ENCODE measurements around the gene AFP.

Gene AFP

DNA sequence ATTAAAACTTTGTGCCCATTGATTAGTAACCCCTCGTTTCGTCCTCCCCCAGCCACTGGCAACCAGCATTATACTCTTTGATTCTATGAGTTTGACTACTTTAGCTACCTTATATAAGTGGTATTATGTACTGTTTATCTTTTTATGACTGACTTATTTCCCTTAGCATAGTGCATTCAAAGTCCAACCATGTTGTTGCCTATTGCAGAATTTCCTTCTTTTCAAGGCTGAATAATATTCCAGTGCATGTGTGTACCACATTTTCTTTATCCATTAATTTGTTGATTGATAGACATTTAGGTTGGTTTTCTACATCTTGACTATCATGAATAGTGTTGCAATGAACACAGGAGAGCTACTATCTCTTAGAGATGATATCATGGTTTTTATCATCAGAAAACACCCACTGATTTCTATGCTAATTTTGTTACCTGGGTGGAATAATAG, 28.8 kb upstream of the AFP start:
- Histone ChIP-seq H3K9me2 (replicated peaks; ENCODE audit: insufficient read depth, low read length) (no peaks in the 10 kb centered on the region), H3K27ac (ENCODE audit: low read depth, low read length) (no peak overlapping the region), H3K4me2 (ENCODE audit: low read depth, low read length, poor library complexity, severe bottlenecking) (no peak overlapping the region), H3K36me3 (ENCODE audit: low read length) (no peaks in the 10 kb centered on the region), H3K79me2 (ENCODE audit: insufficient read depth, low read length) (no peaks in the 10 kb centered on the region), H3K9ac (ENCODE audit: low read length) (no peak overlapping the region), H2AFZ (ENCODE audit: low read depth, low read length, severe bottlenecking) (no peak overlapping the region), H3K4me3 (ENCODE audit: insufficient read depth, low read length, poor library complexity, severe bottlenecking) (no peak overlapping the region), H4K20me1 (ENCODE audit: low read depth, low read length) (no peaks in the 10 kb centered on the region), H3K27me3 (ENCODE audit: low read length) (no peaks in the 10 kb centered on the region), H3K9me3 (ENCODE audit: insufficient read depth, low read length) (no peaks in the 10 kb centered on the region), H3F3A (ENCODE audit: insufficient read depth) (no peaks in the 10 kb centered on the region)
- TF ChIP-seq, protein P1, sequence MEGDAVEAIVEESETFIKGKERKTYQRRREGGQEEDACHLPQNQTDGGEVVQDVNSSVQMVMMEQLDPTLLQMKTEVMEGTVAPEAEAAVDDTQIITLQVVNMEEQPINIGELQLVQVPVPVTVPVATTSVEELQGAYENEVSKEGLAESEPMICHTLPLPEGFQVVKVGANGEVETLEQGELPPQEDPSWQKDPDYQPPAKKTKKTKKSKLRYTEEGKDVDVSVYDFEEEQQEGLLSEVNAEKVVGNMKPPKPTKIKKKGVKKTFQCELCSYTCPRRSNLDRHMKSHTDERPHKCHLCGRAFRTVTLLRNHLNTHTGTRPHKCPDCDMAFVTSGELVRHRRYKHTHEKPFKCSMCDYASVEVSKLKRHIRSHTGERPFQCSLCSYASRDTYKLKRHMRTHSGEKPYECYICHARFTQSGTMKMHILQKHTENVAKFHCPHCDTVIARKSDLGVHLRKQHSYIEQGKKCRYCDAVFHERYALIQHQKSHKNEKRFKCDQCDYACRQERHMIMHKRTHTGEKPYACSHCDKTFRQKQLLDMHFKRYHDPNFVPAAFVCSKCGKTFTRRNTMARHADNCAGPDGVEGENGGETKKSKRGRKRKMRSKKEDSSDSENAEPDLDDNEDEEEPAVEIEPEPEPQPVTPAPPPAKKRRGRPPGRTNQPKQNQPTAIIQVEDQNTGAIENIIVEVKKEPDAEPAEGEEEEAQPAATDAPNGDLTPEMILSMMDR (IDR thresholded peaks at IDR 0.05; ENCODE audit: insufficient read depth, low read length, poor library complexity, severe bottlenecking) = no peak
- TF ChIP-seq EZH2phosphoT487 (conservative IDR thresholded peaks at IDR 0.05; ENCODE audit: low read length) = no peak

DNA sequence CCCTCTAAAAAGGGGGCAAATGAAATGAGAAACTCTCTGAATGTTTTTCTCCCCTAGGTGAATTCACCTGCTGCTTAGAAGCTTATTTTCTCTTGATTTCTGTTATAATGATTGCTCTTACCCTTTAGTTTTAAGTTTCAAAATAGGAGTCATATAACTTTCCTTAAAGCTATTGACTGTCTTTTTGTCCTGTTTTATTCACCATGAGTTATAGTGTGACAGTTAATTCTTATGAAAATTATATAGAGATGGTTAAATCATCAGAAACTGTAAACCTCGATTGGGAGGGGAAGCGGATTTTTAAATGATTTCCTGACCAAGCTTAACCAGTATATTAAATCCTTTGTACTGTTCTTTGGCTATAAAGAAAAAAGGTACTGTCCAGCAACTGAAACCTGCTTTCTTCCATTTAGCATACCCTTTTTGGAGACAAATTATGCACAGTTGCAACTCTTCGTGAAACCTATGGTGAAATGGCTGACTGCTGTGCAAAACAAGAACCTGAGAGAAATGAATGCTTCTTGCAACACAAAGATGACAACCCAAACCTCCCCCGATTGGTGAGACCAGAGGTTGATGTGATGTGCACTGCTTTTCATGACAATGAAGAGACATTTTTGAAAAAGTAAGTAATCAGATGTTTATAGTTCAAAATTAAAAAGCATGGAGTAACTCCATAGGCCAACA, 27.7 kb upstream of the AFP start:
- H4K20me1 ChIP-seq (ENCODE audit: low read depth, low read length) = no peaks in the 10 kb centered on the region
- no peaks in the 10 kb centered on the region for H3K79me2 ChIP-seq (ENCODE audit: insufficient read depth, low read length)
- TF ChIP-seq, protein P1 (IDR thresholded peaks at IDR 0.05; ENCODE audit: insufficient read depth, low read length, poor library complexity, severe bottlenecking) = no peak
- TF ChIP-seq EZH2phosphoT487 (conservative IDR thresholded peaks at IDR 0.05; ENCODE audit: low read length) = no peak
- H3K4me2 ChIP-seq (ENCODE audit: low read depth, low read length, poor library complexity, severe bottlenecking) = no peak overlapping the region
- no peak overlapping the region for H3K4me3 ChIP-seq (ENCODE audit: insufficient read depth, low read length, poor library complexity, severe bottlenecking)
- H3K9me2 ChIP-seq (replicated peaks; ENCODE audit: insufficient read depth, low read length) = no peaks in the 10 kb centered on the region
- no peak overlapping the region for H2AFZ ChIP-seq (ENCODE audit: low read depth, low read length, severe bottlenecking)
- H3K36me3 ChIP-seq (ENCODE audit: low read length) = no peaks in the 10 kb centered on the region
- H3K27ac ChIP-seq (ENCODE audit: low read depth, low read length) = no peak overlapping the region
- no peaks in the 10 kb centered on the region for H3F3A ChIP-seq (ENCODE audit: insufficient read depth)
- no peaks in the 10 kb centered on the region for H3K9me3 ChIP-seq (ENCODE audit: insufficient read depth, low read length)
- no peak overlapping the region for H3K9ac ChIP-seq (ENCODE audit: low read length)
- no peaks in the 10 kb centered on the region for H3K27me3 ChIP-seq (ENCODE audit: low read length)

DNA sequence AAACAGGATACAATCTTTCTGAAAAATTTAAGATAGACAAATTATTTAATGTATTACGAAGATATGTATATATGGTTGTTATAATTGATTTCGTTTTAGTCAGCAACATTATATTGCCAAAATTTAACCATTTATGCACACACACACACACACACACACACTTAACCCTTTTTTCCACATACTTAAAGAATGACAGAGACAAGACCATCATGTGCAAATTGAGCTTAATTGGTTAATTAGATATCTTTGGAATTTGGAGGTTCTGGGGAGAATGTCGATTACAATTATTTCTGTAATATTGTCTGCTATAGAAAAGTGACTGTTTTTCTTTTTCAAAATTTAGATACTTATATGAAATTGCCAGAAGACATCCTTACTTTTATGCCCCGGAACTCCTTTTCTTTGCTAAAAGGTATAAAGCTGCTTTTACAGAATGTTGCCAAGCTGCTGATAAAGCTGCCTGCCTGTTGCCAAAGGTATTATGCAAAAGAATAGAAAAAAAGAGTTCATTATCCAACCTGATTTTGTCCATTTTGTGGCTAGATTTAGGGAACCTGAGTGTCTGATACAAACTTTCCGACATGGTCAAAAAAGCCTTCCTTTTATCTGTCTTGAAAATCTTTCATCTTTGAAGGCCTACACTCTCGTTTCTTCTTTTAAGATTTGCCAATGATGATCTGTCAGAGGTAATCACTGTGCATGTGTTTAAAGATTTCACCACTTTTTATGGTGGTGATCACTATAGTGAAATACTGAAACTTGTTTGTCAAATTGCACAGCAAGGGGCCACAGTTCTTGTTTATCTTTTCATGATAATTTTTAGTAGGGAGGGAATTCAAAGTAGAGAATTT, 26.8 kb upstream of the AFP start:
- no peaks in the 10 kb centered on the region for H3K9me3 ChIP-seq (ENCODE audit: insufficient read depth, low read length)

More for the DNA sequence above, 26.8 kb upstream of the AFP start:
- no peak overlapping the region for H3K4me3 ChIP-seq (ENCODE audit: insufficient read depth, low read length, poor library complexity, severe bottlenecking)
- no peak overlapping the region for H3K9ac ChIP-seq (ENCODE audit: low read length)
- H3K27me3 ChIP-seq (ENCODE audit: low read length) = no peaks in the 10 kb centered on the region
- TF ChIP-seq EZH2phosphoT487 (conservative IDR thresholded peaks at IDR 0.05; ENCODE audit: low read length) = no peak
- TF ChIP-seq, protein P1 (IDR thresholded peaks at IDR 0.05; ENCODE audit: insufficient read depth, low read length, poor library complexity, severe bottlenecking) = no peak
- no peaks in the 10 kb centered on the region for H4K20me1 ChIP-seq (ENCODE audit: low read depth, low read length)
- H3F3A ChIP-seq (ENCODE audit: insufficient read depth) = no peaks in the 10 kb centered on the region
- no peak overlapping the region for H2AFZ ChIP-seq (ENCODE audit: low read depth, low read length, severe bottlenecking)
- no peaks in the 10 kb centered on the region for H3K79me2 ChIP-seq (ENCODE audit: insufficient read depth, low read length)
- H3K36me3 ChIP-seq (ENCODE audit: low read length) = no peaks in the 10 kb centered on the region
- H3K9me2 ChIP-seq (replicated peaks; ENCODE audit: insufficient read depth, low read length) = no peaks in the 10 kb centered on the region
- no peak overlapping the region for H3K27ac ChIP-seq (ENCODE audit: low read depth, low read length)
- no peak overlapping the region for H3K4me2 ChIP-seq (ENCODE audit: low read depth, low read length, poor library complexity, severe bottlenecking)
